Measurements from ENCODE around the gene TSPEAR. TPM values are rescaled to one million over a fixed set of nuclear protein-coding genes. Genes with fewer than 3 reads are reported as not detected.
"Not testable (repeated sequence)": the region's sequence is repeated elsewhere in the genome, so short reads cannot be mapped to it uniquely, and the experiment has no call there.

The TSPEAR gene
- total RNA-seq, 1 experiment from 2014 or later, result not detected

DNA sequence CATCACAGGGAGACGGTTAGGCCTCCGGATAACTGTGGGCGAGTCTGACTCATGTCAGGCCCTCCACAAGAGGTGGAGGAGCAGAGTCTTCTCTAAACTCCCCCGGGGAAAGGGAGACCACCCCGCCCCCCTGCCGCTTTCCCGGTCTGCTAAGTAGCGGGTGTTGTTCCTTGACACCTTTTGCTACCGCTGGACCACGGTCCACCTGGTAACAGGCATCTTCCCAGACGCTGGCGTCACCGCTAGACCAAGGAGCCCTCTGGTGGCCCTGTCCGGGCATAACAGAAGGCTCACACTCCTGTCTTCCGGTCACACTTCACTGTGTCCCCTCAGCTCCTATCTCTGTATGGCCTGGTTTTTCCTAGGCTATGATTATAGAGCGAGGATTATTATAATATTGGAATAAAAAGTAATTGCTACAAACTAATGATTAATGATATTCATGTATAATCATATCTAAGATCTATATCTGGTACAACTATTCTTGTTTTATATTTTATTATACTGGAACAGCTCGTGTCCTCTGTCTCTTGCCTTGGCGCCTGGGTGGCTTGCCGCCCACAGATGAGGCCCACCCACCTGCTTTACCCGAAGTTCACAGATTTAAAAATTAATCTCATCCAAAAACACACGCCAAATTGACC is 231.7 kb downstream of the TSPEAR start:
- BruUV-seq (replicated peaks); intact Hi-C loops (cut with micrococcal nuclease); H3K9me3 Mint-ChIP-seq (ENCODE audit: unreplicated experiment); H3K4me3 Mint-ChIP-seq (ENCODE audit: unreplicated experiment); H3K4me1 Mint-ChIP-seq (ENCODE audit: insufficient read depth, unreplicated experiment); H3K27me3 Mint-ChIP-seq (ENCODE audit: insufficient read depth, unreplicated experiment); H3K27ac Mint-ChIP-seq (ENCODE audit: low read depth, unreplicated experiment); H3K36me3 Mint-ChIP-seq (ENCODE audit: insufficient read depth, unreplicated experiment): not testable (repeated sequence)
- DNase-seq (ENCODE audit: unreplicated experiment), result peak; percentile 17
- TF ChIP-seq, protein P1, sequence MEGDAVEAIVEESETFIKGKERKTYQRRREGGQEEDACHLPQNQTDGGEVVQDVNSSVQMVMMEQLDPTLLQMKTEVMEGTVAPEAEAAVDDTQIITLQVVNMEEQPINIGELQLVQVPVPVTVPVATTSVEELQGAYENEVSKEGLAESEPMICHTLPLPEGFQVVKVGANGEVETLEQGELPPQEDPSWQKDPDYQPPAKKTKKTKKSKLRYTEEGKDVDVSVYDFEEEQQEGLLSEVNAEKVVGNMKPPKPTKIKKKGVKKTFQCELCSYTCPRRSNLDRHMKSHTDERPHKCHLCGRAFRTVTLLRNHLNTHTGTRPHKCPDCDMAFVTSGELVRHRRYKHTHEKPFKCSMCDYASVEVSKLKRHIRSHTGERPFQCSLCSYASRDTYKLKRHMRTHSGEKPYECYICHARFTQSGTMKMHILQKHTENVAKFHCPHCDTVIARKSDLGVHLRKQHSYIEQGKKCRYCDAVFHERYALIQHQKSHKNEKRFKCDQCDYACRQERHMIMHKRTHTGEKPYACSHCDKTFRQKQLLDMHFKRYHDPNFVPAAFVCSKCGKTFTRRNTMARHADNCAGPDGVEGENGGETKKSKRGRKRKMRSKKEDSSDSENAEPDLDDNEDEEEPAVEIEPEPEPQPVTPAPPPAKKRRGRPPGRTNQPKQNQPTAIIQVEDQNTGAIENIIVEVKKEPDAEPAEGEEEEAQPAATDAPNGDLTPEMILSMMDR (IDR thresholded peaks at IDR 0.05; ENCODE audit: unreplicated experiment), result peak; percentile 65
- CTCF ChIA-PET, result interaction anchor here (0.9 to 1.7 kb wide), 6 partner anchors 8 to 304 kb away, joined by 3 to 5 read pairs (median 3); no protein-coding TSS in a partner anchor
- POLR2A ChIA-PET, result interaction anchor here (0.7 to 1.1 kb wide), 2 partner anchors 141 to 187 kb away, joined by 3 to 4 read pairs; partner anchors contain the start of gene KRTAP12-2

DNA sequence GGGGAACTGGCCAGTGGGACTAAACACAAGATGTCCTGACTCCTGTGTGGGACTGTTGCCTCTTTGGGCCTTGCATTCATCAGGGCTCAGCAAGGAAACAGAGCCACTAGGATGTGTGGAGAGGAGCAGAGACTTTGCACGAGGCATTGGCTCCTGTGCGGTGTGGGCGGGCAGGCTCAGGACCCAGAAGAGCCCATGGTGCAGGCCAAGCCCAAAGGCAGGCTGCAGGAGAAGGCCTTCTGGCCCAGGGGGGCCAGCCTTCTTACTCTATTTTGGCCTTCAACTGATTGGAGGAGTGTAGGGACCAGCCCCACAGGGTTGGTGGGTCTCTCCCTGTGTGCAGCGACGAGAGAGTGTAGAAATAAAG is 232.6 kb downstream of the TSPEAR start:
- POLR2A ChIA-PET, result no interaction called here
- Mint-ChIP-seq H3K36me3 (ENCODE audit: insufficient read depth, unreplicated experiment) (no peaks in the 10 kb centered on the region), H3K4me3 (ENCODE audit: unreplicated experiment) (no peak overlapping the region), H3K4me1 (ENCODE audit: insufficient read depth, unreplicated experiment) (no peaks in the 10 kb centered on the region), H3K27ac (ENCODE audit: low read depth, unreplicated experiment) (no peak overlapping the region), H3K9me3 (ENCODE audit: unreplicated experiment) (no peaks in the 10 kb centered on the region), H3K27me3 (ENCODE audit: insufficient read depth, unreplicated experiment) (no peaks in the 10 kb centered on the region)
- DNase-seq (ENCODE audit: unreplicated experiment), result no peak
- TF ChIP-seq, protein P1 (IDR thresholded peaks at IDR 0.05; ENCODE audit: unreplicated experiment), result no peak
- BruUV-seq (replicated peaks), result no TSS peak
- CTCF ChIA-PET, result no interaction called here
- intact Hi-C loops (cut with micrococcal nuclease), result no loop called here

DNA sequence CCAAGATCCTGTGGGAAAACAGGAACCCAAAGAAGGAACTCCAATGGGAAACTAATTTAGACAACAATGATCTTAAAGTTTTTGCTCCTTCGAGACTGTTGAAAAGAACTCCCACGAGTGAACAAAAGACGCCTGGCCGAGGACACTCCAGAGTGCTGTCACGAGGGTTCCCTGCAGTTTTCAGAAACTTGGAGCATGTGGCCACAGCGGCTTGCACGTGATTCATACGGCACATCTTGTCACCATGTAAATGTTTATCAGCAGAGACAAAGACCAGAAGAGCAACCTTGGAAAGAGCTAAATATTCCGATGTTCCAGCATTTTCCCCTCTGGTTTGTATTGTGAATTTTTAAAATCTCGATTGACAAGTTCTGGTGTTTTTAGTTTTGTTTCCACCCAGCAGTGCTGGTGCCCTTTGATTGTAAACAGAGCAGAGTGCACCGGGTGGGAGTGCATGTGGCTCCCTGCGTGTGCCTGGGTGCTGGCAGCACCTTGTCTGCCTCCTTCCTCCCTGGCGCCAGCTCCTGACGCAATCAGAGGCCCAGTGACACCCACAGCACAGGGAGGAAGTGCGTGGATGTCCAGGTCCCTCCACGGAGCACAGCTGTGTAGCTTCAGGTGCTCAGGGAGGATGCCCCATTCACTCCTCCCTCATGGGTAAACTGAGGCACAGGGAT is 233.1 kb downstream of the TSPEAR start:
- H3K9me3 Mint-ChIP-seq (ENCODE audit: unreplicated experiment), result no peaks in the 10 kb centered on the region
- H3K27me3 Mint-ChIP-seq (ENCODE audit: insufficient read depth, unreplicated experiment), result no peaks in the 10 kb centered on the region
- no peak overlapping the region for H3K4me3 Mint-ChIP-seq (ENCODE audit: unreplicated experiment)
- no peak overlapping the region for H3K27ac Mint-ChIP-seq (ENCODE audit: low read depth, unreplicated experiment)
- intact Hi-C loops (cut with micrococcal nuclease), result no loop called here
- H3K4me1 Mint-ChIP-seq (ENCODE audit: insufficient read depth, unreplicated experiment), result no peaks in the 10 kb centered on the region
- no TSS peak for BruUV-seq (replicated peaks)
- DNase-seq (ENCODE audit: unreplicated experiment), result no peak
- CTCF ChIA-PET, result interaction anchor here (0.5 to 0.6 kb wide), 2 partner anchors 109 to 264 kb away, joined by 3 read pairs; no protein-coding TSS in a partner anchor
- no peaks in the 10 kb centered on the region for H3K36me3 Mint-ChIP-seq (ENCODE audit: insufficient read depth, unreplicated experiment)
- TF ChIP-seq, protein P1 (IDR thresholded peaks at IDR 0.05; ENCODE audit: unreplicated experiment), result no peak
- POLR2A ChIA-PET, result no interaction called here

DNA sequence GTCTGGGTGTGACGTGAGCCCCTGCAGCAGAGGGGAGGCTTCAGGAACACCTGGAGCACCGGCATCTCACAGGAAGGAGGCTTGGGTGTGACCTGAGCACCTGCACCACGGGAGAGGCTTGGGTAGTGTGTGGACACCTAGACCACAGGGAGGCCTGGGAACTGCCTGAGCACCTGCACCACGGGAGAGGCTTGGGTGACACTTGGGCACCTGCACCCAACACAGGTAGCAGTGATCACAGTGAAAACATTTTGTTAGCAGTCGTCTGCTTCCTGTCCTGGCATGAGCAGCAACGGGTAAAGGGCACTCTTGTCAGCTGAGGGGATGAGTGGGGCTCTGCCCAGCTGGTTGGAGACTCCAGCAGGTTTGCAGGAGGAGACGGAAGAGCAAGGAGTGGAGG is 233.7 kb downstream of the TSPEAR start:
- no peaks in the 10 kb centered on the region for H3K27me3 Mint-ChIP-seq (ENCODE audit: insufficient read depth, unreplicated experiment)
- intact Hi-C loops (cut with micrococcal nuclease), result no loop called here

More for the DNA sequence above, 233.7 kb downstream of the TSPEAR start:
- TF ChIP-seq, protein P1 (IDR thresholded peaks at IDR 0.05; ENCODE audit: unreplicated experiment), result no peak
- no peak overlapping the region for H3K4me3 Mint-ChIP-seq (ENCODE audit: unreplicated experiment)
- no peak for DNase-seq (ENCODE audit: unreplicated experiment)
- H3K27ac Mint-ChIP-seq (ENCODE audit: low read depth, unreplicated experiment), result no peak overlapping the region
- no peaks in the 10 kb centered on the region for H3K4me1 Mint-ChIP-seq (ENCODE audit: insufficient read depth, unreplicated experiment)
- H3K36me3 Mint-ChIP-seq (ENCODE audit: insufficient read depth, unreplicated experiment), result no peaks in the 10 kb centered on the region
- POLR2A ChIA-PET, result no interaction called here
- CTCF ChIA-PET, result interaction anchor here (0.6 to 0.8 kb wide), 2 partner anchors 34 to 265 kb away, joined by 3 read pairs; no protein-coding TSS in a partner anchor
- H3K9me3 Mint-ChIP-seq (ENCODE audit: unreplicated experiment), result no peaks in the 10 kb centered on the region
- BruUV-seq (replicated peaks), result no TSS peak
